GM12891 (cell line): ENCODE data around the gene DTX3L.

Source experiments
- POLR2A ChIP-seq: IDR thresholded peaks from 2 replicates; pipeline ENCODE4 v1.6.1; 2011; ENCODE audit warnings: low read depth, low read length, control low read depth
- POLR2AphosphoS5 ChIP-seq: IDR thresholded peaks from 2 replicates; pipeline ENCODE4 v1.6.1; 2011; ENCODE audit warnings: low read depth, low read length, control low read depth
- POU2F2 ChIP-seq: IDR thresholded peaks from 2 replicates; pipeline ENCODE4 v1.6.1; 2011; ENCODE audit warnings: low read depth, mild to moderate bottlenecking, control low read depth, low read length, moderate library complexity
- SPI1 ChIP-seq: IDR thresholded peaks from 2 replicates; pipeline ENCODE4 v1.6.1; 2011; ENCODE audit warnings: low read depth, low read length, control low read depth
- TAF1 ChIP-seq: IDR thresholded peaks from 2 replicates; pipeline ENCODE4 v1.6.1; 2011; ENCODE audit warnings: low read depth, low read length, control low read depth

DNA sequence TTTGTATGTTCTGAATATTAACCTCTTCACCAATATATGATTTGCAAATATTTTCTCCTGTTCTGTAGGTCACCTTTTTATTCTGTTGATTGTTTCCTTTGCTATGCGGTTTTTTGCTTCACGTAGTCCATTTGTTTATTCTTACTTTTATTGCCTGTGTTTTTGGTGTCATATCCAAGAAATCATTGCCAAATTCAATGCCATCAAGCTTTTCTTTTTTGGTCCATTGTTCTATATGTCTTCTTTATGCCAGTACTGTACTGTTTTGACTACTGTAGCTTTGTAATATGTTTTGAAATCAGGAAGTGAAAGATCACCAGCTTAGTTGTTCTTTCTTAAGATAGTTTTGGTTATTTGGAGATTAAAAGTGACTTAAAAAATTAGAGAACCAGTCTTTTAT, 17.5 kb downstream of the DTX3L start:
- TF ChIP-seq POLR2A (no peak), POLR2AphosphoS5 (no peak), TAF1 (no peak), SPI1 (no peak), POU2F2 (no peak)
